Panc1 (cell line): ENCODE data around the gene VIT. TPM values are rescaled to one million over a fixed set of nuclear protein-coding genes. Genes with fewer than 3 reads are reported as not detected.

ENCODE experiments used
- ATAC-seq: fragments of 200-7000 bp; cut with Tn5 transposase; 2 replicates; pipeline ENCODE4 v1.9.1; 2020; ENCODE audit warnings: mild to moderate bottlenecking, moderate library complexity
- BruUV-seq: library from RNA; stranded (reverse); fragments of 400-500 nt; replicated peaks from 2 replicates; lab custom pipeline; 2021; lab: Mats Ljungman, UMichigan
- CTCF ChIA-PET: fragments of 300-600 bp; sonication (Branson Sonifier 250); formaldehyde crosslinking; loops from one replicate; lab custom pipeline; 2022; ENCODE audit warnings: antibody characterized with exemption; lab: Charles Lee
- POLR2A ChIA-PET: fragments of 300-600 bp; sonication (Branson Sonifier 250); formaldehyde crosslinking; loops from one replicate; lab custom pipeline; 2022; ENCODE audit warnings: antibody characterized with exemption; lab: Charles Lee
- DNase-seq: peaks from one replicate; pipeline ENCODE4 v3.0.0-alpha.2; 2010; ENCODE audit warnings: low read depth, low spot score
- H3K27ac ChIP-seq: 2 replicates; pipeline ENCODE4 v1.5.1; 2011; ENCODE audit warnings: mild to moderate bottlenecking, low read length, inconsistent platforms
- H3K27me3 ChIP-seq: fragments of 200-500 bp; sonication (Bioruptor generic); 2 replicates; pipeline ENCODE4 v1.6.0; 2014; ENCODE audit warnings: low read length, inconsistent platforms; ENCODE audit not compliant: control insufficient read depth, insufficient read depth
- H3K36me3 ChIP-seq: fragments of 200-500 bp; sonication (Bioruptor generic); 2 replicates; pipeline ENCODE4 v1.5.1; 2014; ENCODE audit warnings: inconsistent platforms, mild to moderate bottlenecking, low read length, moderate library complexity; ENCODE audit not compliant: control insufficient read depth, insufficient read depth
- H3K4me1 ChIP-seq: 2 replicates; pipeline ENCODE4 v1.5.1; 2011; ENCODE audit warnings: inconsistent platforms, mild to moderate bottlenecking, low read length, moderate library complexity; ENCODE audit not compliant: control insufficient read depth, insufficient read depth
- H3K4me3 ChIP-seq, 2 experiments: 2 replicates each; pipeline ENCODE4 v1.5.1; 2011 to 2012; ENCODE audit warnings: low read depth in 2 of 2, low read length in 2 of 2, mild to moderate bottlenecking in 2 of 2, inconsistent platforms in 1 of 2, moderate library complexity in 1 of 2
- H3K9me3 ChIP-seq: fragments of 200-500 bp; sonication (Bioruptor generic); 2 replicates; pipeline ENCODE4 v1.5.1; 2014; ENCODE audit warnings: low read depth, mild to moderate bottlenecking, inconsistent platforms, low read length, moderate library complexity; ENCODE audit not compliant: control insufficient read depth, insufficient read depth
- POLR2AphosphoS5 ChIP-seq: IDR thresholded peaks from 2 replicates; pipeline ENCODE4 v1.6.1; 2012; ENCODE audit warnings: mild to moderate bottlenecking, low read depth, low read length, moderate library complexity
- SIN3A ChIP-seq: IDR thresholded peaks from 2 replicates; pipeline ENCODE4 v1.6.1; 2012; ENCODE audit warnings: low read depth, mild to moderate bottlenecking, low read length, moderate library complexity, borderline replicate concordance; ENCODE audit not compliant: insufficient read depth
- TCF7L2 ChIP-seq: IDR thresholded peaks from 2 replicates; pipeline ENCODE4 v1.6.1; 2011; ENCODE audit warnings: mild to moderate bottlenecking, low read depth, low read length, inconsistent platforms
- in situ Hi-C: cut with HindIII; loops from 2 replicates; pipeline ENCODE4 v1.10.0; 2016; ENCODE audit warnings: low sequenced_read_pairs, low pct_unique_long_range_greater_than_20kb
- intact Hi-C: fragments of 100-400 bp; cut with micrococcal nuclease; formaldehyde crosslinking; loops from one replicate; pipeline ENCODE4 v1.10.0; 2022; ENCODE audit not compliant: unreplicated experiment
- total RNA-seq: library from RNA; stranded (reverse); gene quantifications from one replicate; pipeline ENCODE4 v1.2.1, GENCODE V29; 2021; ENCODE audit not compliant: unreplicated experiment
- TF ChIP-seq, protein P1 (sequence below): fragments of 450-650 bp; IDR thresholded peaks from 2 replicates; pipeline ENCODE4 v1.5.1; 2017; ENCODE audit warnings: mild to moderate bottlenecking
- TF ChIP-seq, protein P2 (sequence below), 2 experiments: IDR thresholded peaks; 2 replicates each; pipeline ENCODE4 v1.6.1; 2011 to 2012; ENCODE audit warnings: low read depth in 2 of 2, control low read depth in 1 of 2, low read length in 1 of 2, mild to moderate bottlenecking in 1 of 2, moderate library complexity in 1 of 2; ENCODE audit not compliant: insufficient read depth in 1 of 2

Gene VIT
- total RNA-seq, 1 experiment from 2014 or later = 0.77 TPM

DNA sequence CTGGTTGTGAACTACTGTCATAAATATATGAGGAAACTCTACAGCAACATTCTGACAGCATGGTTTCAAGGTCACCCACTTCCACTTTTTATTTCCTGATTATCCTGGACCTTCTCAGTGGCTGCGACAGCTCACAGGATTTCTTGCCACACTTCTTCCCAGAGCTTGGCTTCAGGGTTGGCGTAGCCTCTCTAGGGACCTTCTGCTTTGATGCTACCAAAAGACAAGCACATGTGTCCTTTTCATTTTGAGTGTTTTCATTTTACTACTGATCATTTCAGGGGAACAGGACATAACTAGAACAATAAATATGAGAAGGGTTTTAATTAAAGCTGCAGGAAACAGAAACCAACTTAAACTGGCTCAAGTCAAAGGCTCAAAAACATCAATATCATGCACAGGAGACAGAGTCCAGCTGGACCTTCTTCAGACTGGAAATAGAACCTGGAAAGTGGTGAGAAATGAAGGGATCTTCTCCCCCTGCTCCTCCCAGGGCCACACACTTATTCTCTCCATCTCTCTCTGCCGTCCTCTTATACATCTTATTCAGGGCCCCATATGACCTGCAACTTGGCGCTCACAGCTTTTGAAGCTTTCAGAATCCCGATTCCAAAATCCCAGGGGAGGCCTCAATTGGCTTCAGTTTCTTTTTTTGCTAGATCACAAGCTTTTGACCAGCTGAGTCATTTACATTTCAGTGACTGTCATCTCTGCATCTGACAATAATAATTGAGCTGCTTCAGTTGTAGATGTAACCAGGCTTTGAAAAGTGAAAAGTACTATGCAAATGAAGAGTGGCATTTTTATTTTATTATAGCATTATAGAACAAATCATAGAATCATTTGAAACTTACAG lies 9.7 kb downstream of the VIT start:
- DNase-seq = no peak
- ATAC-seq = no peak
- H3K4me3 ChIP-seq = no peak overlapping the region
- H3K36me3 ChIP-seq = no peaks in the 10 kb centered on the region
- H3K4me1 ChIP-seq = peaks cover 13% of the 10 kb centered on the region
- POLR2A ChIA-PET = interaction anchor here (1.0 kb wide), 1 partner anchor 296 kb away, joined by 3 read pairs; no protein-coding TSS in a partner anchor
- H3K27ac ChIP-seq = peak overlapping the region; percentile 41; the same call in 1 of the 2 replicates
- intact Hi-C loops = no loop called here
- no peaks in the 10 kb centered on the region for H3K27me3 ChIP-seq
- BruUV-seq = no TSS peak
- CTCF ChIA-PET = interaction anchor here (0.6 kb wide), 1 partner anchor 8 kb away, joined by 3 read pairs; no protein-coding TSS in a partner anchor
- peaks cover 10% of the 10 kb centered on the region; the same call in 1 of the 2 replicates for H3K9me3 ChIP-seq
- in situ Hi-C loops = no loop called here
- TF ChIP-seq TCF7L2 = no peak
- TF ChIP-seq, protein P1, sequence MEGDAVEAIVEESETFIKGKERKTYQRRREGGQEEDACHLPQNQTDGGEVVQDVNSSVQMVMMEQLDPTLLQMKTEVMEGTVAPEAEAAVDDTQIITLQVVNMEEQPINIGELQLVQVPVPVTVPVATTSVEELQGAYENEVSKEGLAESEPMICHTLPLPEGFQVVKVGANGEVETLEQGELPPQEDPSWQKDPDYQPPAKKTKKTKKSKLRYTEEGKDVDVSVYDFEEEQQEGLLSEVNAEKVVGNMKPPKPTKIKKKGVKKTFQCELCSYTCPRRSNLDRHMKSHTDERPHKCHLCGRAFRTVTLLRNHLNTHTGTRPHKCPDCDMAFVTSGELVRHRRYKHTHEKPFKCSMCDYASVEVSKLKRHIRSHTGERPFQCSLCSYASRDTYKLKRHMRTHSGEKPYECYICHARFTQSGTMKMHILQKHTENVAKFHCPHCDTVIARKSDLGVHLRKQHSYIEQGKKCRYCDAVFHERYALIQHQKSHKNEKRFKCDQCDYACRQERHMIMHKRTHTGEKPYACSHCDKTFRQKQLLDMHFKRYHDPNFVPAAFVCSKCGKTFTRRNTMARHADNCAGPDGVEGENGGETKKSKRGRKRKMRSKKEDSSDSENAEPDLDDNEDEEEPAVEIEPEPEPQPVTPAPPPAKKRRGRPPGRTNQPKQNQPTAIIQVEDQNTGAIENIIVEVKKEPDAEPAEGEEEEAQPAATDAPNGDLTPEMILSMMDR = no peak

DNA sequence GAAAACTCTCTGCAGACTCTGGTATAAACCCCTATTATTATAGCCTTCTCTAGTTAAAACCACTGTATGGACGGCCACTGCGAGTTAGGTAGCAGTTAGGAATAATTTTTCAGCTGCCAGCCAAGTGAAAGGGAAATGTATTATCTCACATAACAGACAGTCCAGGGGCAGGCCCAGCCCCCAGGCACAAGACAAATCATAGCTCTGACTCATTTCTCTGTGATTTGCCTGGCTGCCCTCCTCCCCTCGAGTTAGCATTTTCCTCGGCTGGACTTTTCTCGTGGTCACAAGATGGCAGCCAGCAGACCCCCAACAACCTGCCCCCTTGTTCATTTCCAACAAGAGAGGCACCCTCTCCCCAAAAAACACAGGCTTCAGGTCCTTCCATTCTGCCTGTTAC lies 10.5 kb downstream of the VIT start:
- no peak for TF ChIP-seq SIN3A
- TF ChIP-seq, protein P2, sequence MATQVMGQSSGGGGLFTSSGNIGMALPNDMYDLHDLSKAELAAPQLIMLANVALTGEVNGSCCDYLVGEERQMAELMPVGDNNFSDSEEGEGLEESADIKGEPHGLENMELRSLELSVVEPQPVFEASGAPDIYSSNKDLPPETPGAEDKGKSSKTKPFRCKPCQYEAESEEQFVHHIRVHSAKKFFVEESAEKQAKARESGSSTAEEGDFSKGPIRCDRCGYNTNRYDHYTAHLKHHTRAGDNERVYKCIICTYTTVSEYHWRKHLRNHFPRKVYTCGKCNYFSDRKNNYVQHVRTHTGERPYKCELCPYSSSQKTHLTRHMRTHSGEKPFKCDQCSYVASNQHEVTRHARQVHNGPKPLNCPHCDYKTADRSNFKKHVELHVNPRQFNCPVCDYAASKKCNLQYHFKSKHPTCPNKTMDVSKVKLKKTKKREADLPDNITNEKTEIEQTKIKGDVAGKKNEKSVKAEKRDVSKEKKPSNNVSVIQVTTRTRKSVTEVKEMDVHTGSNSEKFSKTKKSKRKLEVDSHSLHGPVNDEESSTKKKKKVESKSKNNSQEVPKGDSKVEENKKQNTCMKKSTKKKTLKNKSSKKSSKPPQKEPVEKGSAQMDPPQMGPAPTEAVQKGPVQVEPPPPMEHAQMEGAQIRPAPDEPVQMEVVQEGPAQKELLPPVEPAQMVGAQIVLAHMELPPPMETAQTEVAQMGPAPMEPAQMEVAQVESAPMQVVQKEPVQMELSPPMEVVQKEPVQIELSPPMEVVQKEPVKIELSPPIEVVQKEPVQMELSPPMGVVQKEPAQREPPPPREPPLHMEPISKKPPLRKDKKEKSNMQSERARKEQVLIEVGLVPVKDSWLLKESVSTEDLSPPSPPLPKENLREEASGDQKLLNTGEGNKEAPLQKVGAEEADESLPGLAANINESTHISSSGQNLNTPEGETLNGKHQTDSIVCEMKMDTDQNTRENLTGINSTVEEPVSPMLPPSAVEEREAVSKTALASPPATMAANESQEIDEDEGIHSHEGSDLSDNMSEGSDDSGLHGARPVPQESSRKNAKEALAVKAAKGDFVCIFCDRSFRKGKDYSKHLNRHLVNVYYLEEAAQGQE (IDR thresholded peaks at IDR 0.05; ENCODE audit: insufficient read depth in 1 of 2, low read depth in 2 of 2, low read length in 1 of 2) = no peak
- TF ChIP-seq, protein P1 = no peak
- TF ChIP-seq POLR2AphosphoS5 = no peak
- TF ChIP-seq TCF7L2 = no peak
- in situ Hi-C loops = no loop called here

More for the DNA sequence above, 10.5 kb downstream of the VIT start:
- intact Hi-C loops = no loop called here
- Histone ChIP-seq H3K36me3 (no peaks in the 10 kb centered on the region), H3K27ac (no peak overlapping the region; the same call in 1 of the 2 replicates), H3K4me3 (no peak overlapping the region), H3K4me1 (peaks cover 5% of the 10 kb centered on the region), H3K9me3 (peaks cover 12% of the 10 kb centered on the region; the same call in 1 of the 2 replicates), H3K27me3 (no peaks in the 10 kb centered on the region)
- no TSS peak for BruUV-seq
- DNase-seq (no peak), ATAC-seq (no peak)
- CTCF ChIA-PET = no interaction called here
- POLR2A ChIA-PET = no interaction called here
